Measurements from ENCODE around the gene HPS4. TPM values are rescaled to one million over a fixed set of nuclear protein-coding genes. Genes with fewer than 3 reads are reported as not detected.
"Not testable (repeated sequence)": the region's sequence is repeated elsewhere in the genome, so short reads cannot be mapped to it uniquely, and the experiment has no call there.

Gene HPS4
- total RNA-seq, 1 experiment from 2014 or later: 24.3 TPM

DNA sequence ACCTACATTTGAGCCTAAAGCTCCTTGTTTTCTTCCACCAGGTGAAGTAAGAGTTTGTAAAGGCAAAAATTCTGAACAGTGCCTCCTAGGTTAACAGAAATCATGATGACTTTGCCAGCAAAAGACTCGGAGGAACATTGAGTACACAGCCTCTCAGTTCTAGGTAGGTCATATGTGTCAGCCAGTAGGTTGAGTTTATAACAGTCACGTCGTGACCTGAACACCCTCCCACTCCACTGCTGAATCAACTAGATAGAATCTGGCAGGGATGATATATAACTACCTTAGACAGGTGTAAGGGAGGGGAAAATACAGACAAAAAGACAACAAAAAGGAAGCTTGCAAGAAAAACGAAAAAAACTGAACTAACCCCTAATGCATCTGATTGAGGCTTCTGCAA is 67.3 kb downstream of the HPS4 start:
- DNase-seq (ENCODE audit: low spot score): no peak

DNA sequence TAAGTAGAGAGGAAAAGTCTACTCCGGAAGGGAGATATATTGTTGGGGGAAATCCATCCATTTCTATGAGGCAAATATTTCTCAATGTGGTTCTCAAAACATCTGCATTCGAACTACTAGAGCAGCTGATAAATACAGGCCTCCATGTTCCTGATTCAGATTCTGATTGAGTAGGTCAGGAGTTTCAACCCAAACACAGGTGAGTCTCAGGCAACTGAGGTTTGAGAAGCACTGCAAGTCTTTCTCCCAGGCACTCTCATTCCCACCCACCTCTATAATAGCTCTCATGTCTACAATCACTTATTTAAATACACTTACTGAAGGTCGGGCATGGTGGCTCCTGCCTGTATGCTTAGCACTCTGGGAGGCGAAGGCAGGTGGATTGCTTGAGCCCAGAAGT is 69.2 kb downstream of the HPS4 start:
- no peak for DNase-seq (ENCODE audit: low spot score)

DNA sequence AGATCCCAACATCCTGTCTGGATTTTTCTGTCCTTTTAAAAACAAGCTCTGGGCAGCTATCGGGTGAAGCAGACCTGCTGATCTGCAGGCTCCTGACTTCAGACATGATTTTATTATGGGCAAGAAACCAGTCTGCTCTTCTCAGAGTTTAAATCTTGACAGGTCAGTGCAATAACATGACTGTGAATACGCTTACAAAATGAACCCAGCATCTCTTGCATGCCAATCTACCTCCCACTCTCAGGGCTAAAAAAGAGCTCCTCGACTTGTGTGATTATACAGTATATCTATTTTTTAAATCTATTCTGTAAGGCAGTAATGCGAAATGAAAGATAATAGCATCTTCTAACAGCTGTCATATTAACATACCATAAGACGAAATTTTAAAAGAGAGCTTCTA is 73.2 kb downstream of the HPS4 start:
- no peak for DNase-seq (ENCODE audit: low spot score)

DNA sequence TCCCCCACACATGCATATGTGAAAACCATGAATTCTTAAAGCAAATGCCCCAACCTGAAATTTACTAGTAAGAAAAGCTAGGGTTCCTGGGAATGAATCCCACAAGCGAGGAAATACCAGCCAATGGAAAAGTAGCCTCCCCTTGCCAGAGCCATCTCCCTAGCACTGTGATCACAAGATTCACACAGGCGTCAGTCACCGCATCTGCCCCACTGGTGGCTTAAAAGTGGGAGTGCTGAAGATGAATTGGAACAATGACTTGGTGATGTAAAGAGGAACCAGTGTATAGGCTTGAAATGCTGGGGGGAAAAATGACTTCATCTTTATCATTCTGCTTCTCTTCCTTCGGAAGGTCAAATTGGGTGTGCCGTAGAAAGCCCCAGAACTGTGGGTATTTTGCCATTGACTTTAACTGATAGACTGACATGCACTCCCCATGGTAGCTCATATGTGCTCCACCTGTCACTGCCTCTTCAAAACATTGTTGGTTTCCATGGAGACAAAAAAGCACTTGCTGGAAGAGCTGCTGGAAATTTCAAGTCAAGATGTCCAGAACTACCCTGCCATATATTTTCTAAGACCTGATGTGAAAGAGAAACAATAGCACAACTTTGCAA is 73.8 kb downstream of the HPS4 start:
- DNase-seq (ENCODE audit: low spot score): no peak

GRCh38 chr22:26408562-26409220 is 74.9 kb downstream of the HPS4 start:
- DNase-seq (ENCODE audit: low spot score): not testable (repeated sequence)

DNA sequence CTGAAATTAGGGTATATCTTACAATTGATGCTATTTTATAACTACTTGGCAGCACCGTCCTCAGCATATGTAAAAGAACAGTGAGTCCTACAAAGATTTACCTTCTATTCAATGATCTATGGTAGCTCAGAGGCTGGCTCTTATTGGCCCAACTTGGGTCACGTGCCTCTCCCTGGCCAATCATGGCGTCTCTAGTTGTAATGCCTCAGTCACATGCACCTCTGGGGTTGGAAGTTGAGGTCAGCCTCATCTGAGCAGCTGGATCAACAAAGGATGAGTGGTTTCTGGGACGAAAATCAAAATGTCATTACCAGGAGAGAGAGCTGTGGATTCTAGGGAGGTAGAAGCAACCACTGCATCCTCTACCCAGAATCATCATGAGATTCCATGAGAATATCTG is 77.5 kb downstream of the HPS4 start:
- no peak for DNase-seq (ENCODE audit: low spot score)

DNA sequence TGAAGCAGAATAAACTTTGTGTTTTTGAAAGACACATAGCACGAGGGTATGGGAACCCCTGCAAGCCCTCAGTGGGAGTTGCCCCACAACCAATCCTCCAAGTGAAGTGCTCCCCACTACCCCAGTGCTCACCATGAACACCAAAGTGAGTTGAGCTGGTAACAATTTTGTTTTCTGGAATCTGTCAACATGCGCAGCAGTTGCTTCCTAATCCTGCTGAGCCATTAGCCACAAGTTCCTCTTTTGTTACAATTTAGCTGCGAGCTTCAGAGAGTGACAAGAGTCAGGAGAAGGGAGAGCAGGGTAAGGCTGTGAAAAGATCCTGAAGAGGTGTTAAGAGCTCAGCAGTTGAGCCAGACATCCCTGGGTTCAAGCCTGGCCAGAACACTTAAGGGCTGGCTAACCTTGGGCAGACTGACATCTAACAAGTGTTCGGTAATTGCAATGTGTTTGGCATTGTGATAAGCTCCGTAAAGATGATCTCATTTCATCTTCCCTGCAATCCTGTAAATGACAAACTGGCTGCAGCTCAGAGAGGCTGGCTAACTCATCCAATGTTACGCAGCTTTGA is 78.6 kb downstream of the HPS4 start:
- DNase-seq (ENCODE audit: low spot score): no peak

DNA sequence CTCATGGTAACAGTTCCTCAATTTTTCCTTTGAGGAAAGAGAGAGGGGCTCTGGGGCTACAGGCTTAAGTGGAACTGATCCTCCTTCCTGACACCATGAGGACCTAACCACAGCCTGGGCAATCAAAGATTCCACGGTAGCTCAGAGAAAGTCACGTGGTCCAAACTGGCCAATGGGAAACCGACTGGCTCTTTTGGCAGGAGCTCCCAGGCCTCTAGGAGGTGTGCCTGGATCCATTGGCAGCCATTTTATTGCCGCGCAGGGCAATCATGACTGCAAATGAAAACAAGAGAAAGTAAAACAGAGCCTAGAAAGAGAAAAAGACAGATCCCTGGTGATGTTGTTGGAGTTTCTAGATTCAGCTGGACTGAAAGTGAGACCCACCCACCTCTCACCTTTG is 81.9 kb downstream of the HPS4 start:
- no peak for DNase-seq (ENCODE audit: low spot score)

Other genes starting within 250 kb of the HPS4 start
- gene ASPHD2, start 54.5 kb downstream of the HPS4 start, total RNA-seq (2014; rRNA removed; shearing (Covaris generic)): 0.16 and 0.20 TPM in 2 replicates
- gene SRRD, start 94 bp upstream of the HPS4 start, total RNA-seq (2014; rRNA removed; shearing (Covaris generic)): 7.3 and 11.4 TPM in 2 replicates
- gene TFIP11, start 28.7 kb upstream of the HPS4 start, total RNA-seq (2014; rRNA removed; shearing (Covaris generic)): 17.9 and 19.4 TPM in 2 replicates
- 13.4 and 24.2 TPM in 2 replicates for gene TPST2, start 106.3 kb upstream of the HPS4 start, total RNA-seq (2014; rRNA removed; shearing (Covaris generic))
- not detected in 2 replicates for gene CRYBB1, start 134.2 kb upstream of the HPS4 start, total RNA-seq (2014; rRNA removed; shearing (Covaris generic))
- gene CRYBA4, start 138.2 kb upstream of the HPS4 start, total RNA-seq (2014; rRNA removed; shearing (Covaris generic)): not detected in 2 replicates
- 0.23 and 0.31 TPM in 2 replicates for gene MIAT, start 173.8 kb upstream of the HPS4 start, total RNA-seq (2014; rRNA removed; shearing (Covaris generic))

All from HT-29 (cell line).